Right ventricle myocardium superior (tissue), 1 donor: Measurements from ENCODE around the gene CDK16. TPM values are rescaled to one million over a fixed set of nuclear protein-coding genes. Genes with fewer than 3 reads are reported as not detected.
A peak's percentile ranks its signal among the peaks of the same experiment; 100 is the strongest.

Source experiments
- ATAC-seq: fragments of 200-7000 bp; cut with Tn5 transposase; one replicate; pipeline ENCODE4 v1.9.1; 2020; ENCODE audit warnings: mild to moderate bottlenecking; ENCODE audit not compliant: poor library complexity
- DNase-seq: peaks from one replicate; pipeline ENCODE4 v3.0.0-alpha.2; 2020
- intact Hi-C: fragments of 100-400 bp; cut with DNase I; formaldehyde crosslinking; loops from one replicate; pipeline ENCODE4 v1.11.2; 2022
- total RNA-seq: library from RNA; stranded (reverse); fragmentation: NEBNext Ultra II Directional; extraction: Animal tissue kit (Norgen Biotek cat#: 25700); gene quantifications from one replicate; pipeline ENCODE4 v1.2.1, GENCODE V29; 2021
- donor health status: DM: no; HTN: yes; CAD: no; lungs with severe emphysema.

CDK16 gene
- total RNA-seq, 1 donor from 2014 or later: 128 TPM

DNA sequence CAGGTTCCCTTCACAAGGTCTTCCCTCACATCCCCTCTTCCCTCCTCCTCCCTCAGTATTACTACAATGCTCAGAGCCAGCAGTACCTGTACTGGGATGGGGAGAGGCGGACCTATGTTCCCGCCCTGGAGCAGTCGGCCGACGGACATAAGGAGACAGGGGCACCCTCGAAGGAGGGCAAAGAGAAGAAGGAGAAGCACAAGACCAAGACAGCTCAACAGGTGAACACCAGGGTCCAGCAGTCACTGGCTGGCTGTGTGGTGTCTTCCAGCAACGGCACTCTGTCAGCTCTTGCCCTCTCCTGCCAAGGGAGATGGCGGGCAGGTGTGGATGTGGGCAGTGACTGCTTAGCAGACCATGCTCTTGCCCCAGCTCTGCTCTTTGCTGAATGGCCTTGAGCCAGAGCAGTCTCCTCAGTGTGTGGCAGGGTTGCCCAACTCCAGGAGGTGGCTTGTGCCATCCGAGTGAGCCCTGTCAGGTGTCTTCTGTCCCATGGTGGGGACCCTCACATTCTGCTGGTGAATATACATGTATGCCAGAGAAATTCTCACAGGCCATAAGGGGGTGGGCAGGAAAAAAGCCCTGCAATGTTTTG, 36.3 kb upstream of the CDK16 start:
- intact Hi-C loops: no loop called here
- DNase-seq (no peak), ATAC-seq (no peak)

DNA sequence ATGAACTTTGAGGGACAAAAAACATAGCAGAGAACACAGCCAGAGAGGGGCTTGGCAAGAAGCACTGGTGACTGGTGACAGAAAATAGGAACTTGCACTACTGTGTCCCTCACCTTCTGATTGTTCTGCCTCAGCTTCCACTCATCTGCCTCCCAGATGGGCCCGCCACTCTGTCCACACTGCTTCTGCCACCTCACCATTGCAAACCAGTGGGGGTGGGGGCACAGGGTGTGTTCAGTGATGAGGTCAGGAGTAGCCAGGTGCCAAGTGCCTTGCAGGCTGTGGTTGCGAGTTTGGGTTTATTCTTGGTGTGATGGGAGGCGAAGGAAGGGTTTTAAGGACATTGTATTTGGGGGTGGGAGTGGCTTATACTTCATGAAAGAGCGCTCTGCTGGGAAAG, 34.0 kb upstream of the CDK16 start:
- intact Hi-C loops: no loop called here
- ATAC-seq: no peak
- DNase-seq: no peak

DNA sequence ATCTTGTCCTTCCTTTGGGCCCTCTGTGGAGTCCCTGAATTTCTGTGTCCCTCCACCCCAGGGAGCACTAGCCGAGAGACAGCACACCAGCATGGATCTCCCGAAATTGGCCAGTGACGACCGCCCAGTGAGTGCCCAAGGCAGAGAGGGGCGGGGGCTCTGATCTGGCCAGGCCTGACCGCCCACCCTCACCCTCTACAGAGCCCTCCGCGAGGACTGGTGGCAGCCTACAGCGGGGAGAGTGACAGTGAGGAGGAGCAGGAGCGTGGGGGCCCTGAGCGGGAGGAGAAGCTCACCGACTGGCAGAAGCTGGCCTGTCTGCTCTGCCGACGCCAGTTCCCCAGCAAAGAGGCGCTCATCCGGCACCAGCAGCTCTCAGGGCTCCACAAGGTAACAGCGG, 33.2 kb upstream of the CDK16 start:
- ATAC-seq (no peak), DNase-seq (no peak)
- intact Hi-C loops: no loop called here

DNA sequence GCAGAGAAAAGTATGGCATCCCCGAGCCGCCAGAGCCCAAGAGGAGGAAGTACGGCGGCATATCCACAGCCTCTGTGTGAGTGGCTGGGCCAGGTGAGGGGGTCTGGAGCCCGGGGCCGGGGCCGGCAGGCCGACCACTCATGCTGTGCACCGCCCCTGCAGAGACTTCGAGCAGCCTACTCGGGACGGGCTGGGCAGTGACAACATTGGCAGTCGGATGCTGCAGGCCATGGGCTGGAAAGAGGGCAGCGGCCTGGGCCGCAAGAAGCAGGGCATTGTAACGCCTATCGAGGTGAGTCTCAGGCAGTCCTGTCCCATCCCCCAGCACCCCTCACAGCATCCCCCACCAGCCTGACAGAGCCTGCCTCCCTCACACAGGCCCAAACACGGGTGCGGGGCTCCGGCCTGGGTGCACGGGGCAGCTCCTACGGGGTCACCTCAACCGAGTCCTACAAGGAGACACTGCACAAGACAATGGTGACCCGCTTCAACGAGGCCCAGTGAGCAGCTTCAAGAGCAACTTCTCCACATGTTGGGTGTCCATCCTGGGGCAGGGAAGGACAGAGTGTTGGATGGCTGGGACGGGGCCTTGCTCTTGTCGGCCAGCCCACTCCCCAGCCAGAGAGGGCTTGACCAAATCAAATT, 32.3 kb upstream of the CDK16 start:
- no peak for ATAC-seq
- intact Hi-C loops: no loop called here
- no peak for DNase-seq

DNA sequence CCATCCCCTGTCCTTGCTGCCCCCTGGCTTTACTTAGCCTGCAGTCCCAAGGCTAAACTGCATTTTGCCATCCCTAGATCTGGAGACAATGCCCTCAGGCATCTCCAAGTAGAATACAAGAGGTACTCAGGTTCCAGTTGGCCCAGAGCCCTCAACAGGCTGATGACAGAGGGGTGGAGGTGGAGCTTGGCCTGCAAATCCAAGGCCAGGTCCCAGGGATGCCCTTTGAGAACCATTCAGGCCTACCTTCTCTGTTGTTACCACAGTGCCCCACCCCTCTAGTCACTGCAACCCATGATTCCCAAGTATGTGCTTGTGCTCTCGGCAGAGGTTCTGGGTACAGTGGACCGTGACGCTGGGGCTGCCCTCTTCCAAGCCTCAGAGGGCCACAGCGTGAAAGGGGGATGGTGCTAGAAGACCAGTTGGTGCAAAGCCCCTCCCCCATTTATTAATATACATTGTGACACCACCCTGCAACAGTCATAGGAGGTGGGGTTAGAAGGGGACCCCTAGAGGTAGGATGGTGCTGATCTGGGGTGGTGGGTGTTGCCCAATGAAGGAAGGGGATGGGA, 31.3 kb upstream of the CDK16 start:
- DNase-seq (no peak), ATAC-seq (no peak)
- intact Hi-C loops: no loop called here

DNA sequence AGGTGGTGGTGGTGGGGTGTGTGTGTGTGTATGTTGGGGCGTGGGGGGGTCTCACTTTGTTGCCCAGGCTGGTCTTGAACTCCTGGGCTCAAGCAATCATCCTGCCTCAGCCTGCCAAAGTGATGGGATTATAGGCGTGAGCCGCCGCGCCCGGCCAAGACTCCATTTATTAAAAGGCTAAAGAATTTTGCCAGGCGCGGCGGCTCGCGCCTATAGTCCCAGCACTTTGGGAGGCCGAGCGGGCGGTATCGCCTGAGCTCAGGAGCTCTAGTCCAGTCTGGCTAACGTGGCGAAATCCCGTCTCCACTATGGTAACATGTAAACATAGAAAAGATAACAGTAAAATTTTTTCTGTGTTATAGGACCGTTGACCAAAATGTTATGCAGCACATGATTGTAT, 28.6 kb upstream of the CDK16 start:
- no peak for ATAC-seq
- intact Hi-C loops: loop anchor here (5.0 to 10.0 kb wide), 2 partner anchors 195 to 332 kb away; no protein-coding TSS in a partner anchor

DNA sequence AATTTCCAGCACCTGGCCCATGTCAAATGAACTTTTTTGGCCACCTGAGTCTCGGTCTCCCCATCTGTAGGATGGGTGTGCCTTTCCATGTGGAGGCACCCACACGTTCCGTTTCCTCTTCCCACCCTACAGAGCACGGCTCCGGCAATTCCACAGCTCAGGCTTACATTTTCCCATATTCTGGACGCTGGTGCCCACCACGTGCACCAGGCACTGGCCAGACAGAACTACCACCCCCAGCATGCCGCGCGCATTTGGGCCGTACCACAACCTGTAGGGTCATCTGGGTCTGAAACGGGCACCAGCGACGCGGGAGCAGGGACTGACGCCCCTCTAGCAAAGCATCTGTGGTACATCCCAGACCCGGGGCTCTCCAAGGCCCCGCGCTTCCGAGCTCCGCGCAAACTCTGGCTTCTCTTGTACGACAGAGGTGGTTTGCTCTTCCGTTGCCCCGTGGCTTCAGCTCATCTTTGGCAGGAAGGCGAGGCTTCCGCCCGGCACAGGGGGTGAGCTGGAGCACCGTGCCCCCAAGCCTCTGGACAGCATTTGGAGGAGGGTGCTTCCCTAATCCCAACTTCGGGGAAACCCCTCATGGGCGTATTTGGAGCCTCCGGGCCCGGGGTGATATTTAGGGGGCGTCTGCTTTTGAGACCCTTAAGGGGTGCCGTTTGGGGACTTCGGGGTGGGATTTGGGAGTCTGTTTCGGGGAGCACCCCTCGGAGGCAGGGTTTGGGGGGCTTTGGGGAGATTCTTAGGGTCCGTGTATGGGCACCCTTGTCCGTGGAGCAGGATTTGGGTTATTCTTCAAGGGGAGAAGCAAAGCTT, 27.8 kb upstream of the CDK16 start:
- ATAC-seq: peak; percentile 87
- intact Hi-C loops: loop anchor here (5.0 to 10.0 kb wide), 2 partner anchors 194 to 332 kb away; no protein-coding TSS in a partner anchor
- peak; percentile 89 for DNase-seq

More for the DNA sequence above, 28.6 kb upstream of the CDK16 start:
- DNase-seq: no peak

DNA sequence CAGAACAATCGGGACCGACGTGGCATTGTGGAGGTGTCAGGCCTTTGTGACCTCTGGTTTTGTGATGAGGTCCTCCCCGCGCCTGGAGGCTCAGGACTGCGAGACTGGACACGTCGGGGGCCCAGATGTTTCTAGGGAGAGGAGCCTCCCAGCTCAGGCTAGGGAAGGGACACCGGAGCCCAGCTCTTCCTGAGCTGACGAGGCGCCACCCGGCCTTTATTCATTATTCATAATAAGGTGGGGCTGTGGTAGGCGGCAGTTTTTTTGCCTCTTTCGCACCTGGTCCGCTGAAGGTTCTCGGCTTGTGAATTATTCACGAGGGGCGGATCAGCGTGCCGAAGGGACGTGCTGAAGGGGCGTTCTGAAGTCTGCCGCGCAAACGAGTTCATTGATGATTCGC, 27.1 kb upstream of the CDK16 start:
- intact Hi-C loops: loop anchor here (5.0 to 10.0 kb wide), 2 partner anchors 193 to 331 kb away; no protein-coding TSS in a partner anchor
- ATAC-seq (no peak), DNase-seq (no peak)

DNA sequence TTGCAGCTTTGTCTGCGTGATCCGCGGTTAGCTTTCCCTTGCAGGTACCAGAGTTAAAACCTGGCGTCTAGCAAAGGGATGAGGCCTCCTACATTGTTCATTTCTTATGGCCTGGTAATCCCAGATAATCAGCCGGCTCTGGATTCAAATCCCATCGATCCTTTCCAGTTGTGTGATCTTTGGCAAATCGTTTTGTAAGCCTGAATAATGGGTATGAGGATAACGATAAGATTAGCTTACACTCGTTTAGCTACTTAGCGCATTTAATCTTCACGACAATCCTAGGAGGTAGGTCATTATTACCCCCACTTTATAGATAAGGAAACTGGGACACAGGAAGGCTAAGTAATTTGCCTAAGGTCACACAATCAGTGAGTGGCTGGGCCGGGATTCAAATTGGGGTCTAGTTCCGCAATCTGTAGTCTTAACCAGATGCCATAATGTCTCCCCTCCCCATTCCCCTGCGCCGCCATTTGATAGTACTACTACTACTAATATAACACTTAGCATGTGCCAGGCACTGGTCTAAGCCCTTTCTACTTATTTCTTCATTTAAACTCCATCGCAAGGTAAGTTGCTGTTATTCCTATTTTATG, 26.6 kb upstream of the CDK16 start:
- intact Hi-C loops: loop anchor here (5.0 to 10.0 kb wide), 2 partner anchors 193 to 330 kb away; no protein-coding TSS in a partner anchor
- ATAC-seq: no peak
- no peak for DNase-seq

DNA sequence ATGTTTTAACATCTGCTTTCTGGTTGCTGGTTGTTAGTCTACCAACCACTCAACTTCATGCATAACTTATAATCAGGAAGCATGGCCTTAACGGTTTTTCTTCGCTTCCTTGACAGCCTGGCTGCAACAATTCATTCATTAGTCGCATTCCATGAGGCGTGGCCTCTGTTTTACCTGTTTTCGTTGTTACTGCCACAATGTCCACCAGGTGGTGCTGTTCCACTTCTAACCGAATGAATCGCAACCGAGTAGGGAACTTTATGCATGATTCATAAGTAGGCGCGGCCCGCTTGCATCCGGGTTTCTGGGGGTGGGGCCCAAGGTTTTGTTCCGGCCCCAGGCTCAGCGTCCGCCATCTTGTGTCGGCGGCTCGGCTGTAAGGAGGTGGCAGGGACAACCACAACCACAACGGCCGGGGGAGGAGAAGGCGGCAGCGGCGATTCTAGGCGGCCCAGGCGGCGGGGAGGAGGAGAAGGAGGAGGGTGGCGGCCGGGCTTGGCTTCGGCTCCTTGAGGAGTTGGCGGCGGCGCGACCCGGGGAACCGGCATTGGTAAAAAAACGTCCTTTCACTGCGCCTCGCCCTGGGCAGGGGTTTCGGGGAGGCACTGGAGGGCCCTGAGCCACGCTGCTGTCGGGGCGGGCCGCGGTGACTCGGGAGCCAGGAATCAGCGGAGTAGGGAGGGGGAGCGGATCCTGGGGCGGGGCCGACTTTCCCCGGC, 24.8 kb upstream of the CDK16 start, which contains the start of gene UBA1:
Gene UBA1, plus strand, starts transcription at position 355 of the 719 bp plus-strand sequence. CDS start 4,974 bp downstream, outside the sequence.
- ATAC-seq: peak; percentile 94

DNA sequence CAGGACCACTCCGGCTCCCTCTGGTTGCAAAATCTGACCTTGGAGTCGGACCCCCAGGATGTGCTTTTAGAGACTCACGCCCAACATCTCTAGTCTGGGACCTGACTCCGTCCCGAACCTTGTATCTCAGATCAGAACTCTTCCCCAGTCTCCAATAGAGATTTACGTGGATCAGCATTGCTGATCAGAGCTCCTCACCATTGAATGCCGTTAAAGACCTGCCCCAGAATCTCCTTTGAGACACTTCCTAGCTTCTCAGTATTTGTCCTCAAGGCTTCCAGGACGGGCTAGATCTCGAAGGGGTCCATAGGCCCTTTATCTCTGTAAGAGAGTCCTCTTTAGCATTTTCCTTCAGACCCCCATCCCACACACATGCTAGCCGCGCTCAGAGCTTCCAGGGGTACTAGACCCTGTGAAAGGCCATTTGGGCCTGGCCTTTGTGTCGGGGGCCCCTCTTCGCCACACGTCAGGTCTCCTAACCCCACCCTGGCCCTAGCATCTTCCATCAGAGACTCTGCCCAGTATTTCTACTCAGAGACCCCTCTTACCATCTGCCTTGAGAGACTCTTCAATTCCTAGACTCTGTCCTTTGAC, 24.2 kb upstream of the CDK16 start:
- DNase-seq (no peak), ATAC-seq (no peak)
- intact Hi-C loops: loop anchor here (5.0 to 10.0 kb wide), 2 partner anchors 191 to 328 kb away; no protein-coding TSS in a partner anchor

More for the DNA sequence above, 24.8 kb upstream of the CDK16 start, which contains the start of gene UBA1:
- intact Hi-C loops: loop anchor here (5.0 to 10.0 kb wide), 2 partner anchors 191 to 329 kb away; no protein-coding TSS in a partner anchor
- peak; percentile 94 for DNase-seq

DNA sequence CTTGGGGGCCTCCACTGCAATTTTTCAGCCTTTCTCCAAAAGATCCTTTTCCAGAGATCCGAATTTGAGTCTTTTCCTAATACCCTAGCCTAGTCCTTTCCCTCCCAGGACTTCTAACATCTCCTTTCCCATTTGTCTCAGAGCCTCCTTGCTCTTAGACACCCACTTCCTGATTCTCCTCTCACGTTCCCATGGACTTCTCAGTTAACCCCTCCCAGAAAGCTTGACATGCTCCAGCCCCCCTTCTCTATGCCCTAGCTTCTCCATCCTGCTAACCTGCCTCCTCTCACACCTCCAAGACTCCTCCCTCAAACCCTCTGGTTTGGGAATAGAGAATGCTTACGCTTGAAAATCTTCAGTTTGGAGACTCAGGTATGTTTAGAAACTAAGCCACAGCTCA, 22.4 kb upstream of the CDK16 start:
- no peak for DNase-seq
- intact Hi-C loops: loop anchor here (10.0 kb wide), 1 partner anchor 189 kb away; no protein-coding TSS in a partner anchor
- no peak for ATAC-seq

DNA sequence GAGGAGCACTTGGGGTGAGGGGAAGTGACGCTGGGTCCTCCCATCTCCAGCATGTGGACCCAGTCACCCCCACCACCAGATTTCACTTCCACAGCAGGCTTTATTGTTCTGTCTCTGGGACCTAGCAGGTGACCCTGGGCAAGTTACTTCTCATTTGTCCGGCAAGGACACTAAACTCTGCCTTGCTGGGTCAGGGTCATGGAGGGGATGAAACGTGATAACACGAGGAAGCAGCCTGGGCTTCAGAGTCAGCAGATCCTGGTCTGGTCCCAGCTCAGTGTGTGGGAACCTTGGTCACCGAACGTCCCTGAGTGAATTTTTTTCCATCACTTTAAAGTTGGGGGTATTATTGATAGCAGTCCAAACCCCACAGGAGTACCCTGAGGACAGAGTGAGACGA, 21.0 kb upstream of the CDK16 start:
- DNase-seq (no peak), ATAC-seq (no peak)
- intact Hi-C loops: loop anchor here (10.0 kb wide), 1 partner anchor 187 kb away; no protein-coding TSS in a partner anchor

DNA sequence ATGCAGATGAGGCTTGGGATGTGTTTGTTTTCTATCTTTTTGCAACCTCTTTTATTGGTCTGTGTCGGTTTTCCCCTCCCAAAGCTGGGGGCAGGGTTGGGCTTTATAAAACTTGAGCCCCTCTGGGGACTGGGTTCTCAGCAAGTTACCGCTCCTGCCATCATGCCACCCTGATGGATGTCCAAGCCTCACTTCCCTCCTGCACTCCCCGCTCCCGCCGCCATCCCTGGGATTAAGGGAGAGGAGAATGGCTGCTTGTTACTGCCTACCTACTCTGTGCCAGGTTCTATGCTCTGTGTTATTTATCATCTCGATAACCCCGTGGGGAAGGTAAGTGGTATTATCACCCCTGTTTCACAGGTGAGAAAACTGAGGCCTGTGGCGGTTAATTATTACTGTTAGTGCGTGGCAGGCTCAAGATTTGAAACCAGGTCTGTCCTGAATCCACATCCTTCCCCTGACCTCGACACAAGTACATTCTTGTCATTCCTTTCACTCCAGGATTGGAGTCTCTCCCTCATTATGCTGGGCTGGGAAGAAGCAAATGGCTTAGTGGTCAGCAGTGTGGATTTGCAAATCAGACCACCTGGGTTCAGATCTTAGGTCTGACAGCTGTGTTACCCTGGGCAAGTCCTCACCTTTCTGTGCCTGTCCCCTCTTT, 20.3 kb upstream of the CDK16 start:
- ATAC-seq (no peak), DNase-seq (no peak)
- intact Hi-C loops: loop anchor here (10.0 kb wide), 1 partner anchor 187 kb away; no protein-coding TSS in a partner anchor

DNA sequence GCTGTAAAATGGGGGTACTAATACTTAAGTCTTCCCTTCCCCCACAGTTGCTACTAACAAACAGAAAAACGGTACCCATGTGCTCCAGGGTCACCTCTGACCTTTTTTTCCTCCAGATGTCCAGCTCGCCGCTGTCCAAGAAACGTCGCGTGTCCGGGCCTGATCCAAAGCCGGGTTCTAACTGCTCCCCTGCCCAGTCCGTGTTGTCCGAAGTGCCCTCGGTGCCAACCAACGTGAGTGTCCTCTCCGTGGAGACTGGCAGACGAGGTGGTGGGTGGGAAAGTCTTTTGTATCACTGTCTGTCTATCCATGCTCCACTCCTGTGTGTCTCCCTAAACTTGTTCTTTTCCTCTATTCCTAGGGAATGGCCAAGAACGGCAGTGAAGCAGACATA, 19.8 kb upstream of the CDK16 start:
- DNase-seq (no peak), ATAC-seq (no peak)
- intact Hi-C loops: loop anchor here (10.0 kb wide), 1 partner anchor 186 kb away; no protein-coding TSS in a partner anchor

DNA sequence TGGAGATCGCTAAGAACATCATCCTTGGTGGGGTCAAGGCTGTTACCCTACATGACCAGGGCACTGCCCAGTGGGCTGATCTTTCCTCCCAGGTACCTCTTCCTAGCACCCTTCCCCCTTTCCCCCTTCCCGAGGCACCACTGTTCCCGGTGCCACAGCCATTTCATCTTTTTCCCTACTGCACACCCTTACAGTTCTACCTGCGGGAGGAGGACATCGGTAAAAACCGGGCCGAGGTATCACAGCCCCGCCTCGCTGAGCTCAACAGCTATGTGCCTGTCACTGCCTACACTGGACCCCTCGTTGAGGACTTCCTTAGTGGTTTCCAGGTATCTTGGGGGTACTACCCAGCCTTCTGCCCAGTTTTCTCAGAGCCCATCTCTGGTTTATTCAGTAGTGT, 19.2 kb upstream of the CDK16 start:
- ATAC-seq (no peak), DNase-seq (no peak)
- intact Hi-C loops: loop anchor here (10.0 kb wide), 1 partner anchor 186 kb away; no protein-coding TSS in a partner anchor
